Measurements from ENCODE around the gene CD180.

The CD180 gene

GRCh38 chr5:67240065-67240464 is 43.5 kb upstream of the CD180 start:
- no peak for TF ChIP-seq CTCF (IDR thresholded peaks at IDR 0.05)

GRCh38 chr5:67238191-67238590 is 41.6 kb upstream of the CD180 start:
- no peak for TF ChIP-seq CTCF (IDR thresholded peaks at IDR 0.05)

GRCh38 chr5:67235399-67236110 is 39.0 kb upstream of the CD180 start:
- no peak for TF ChIP-seq CTCF (IDR thresholded peaks at IDR 0.05)

- no peak for TF ChIP-seq CTCF (IDR thresholded peaks at IDR 0.05)
These were observed 38.1 kb upstream of the CD180 start for GRCh38 chr5:67234671-67235176.

- no peak for TF ChIP-seq CTCF (IDR thresholded peaks at IDR 0.05)
These were observed 36.5 kb upstream of the CD180 start for GRCh38 chr5:67233075-67233474.

GRCh38 chr5:67223211-67223610 is 26.6 kb upstream of the CD180 start:
- no peak for TF ChIP-seq CTCF (IDR thresholded peaks at IDR 0.05)

GRCh38 chr5:67222243-67223025 is 25.8 kb upstream of the CD180 start:
- no peak for TF ChIP-seq CTCF (IDR thresholded peaks at IDR 0.05)
